MCF 10A (cell line): ENCODE results near the gene ADCY7. TPM values are rescaled to one million over a fixed set of nuclear protein-coding genes. Genes with fewer than 3 reads are reported as not detected.

ENCODE experiments used
- BruUV-seq: library from RNA; stranded (reverse); fragments of 400-500 nt; replicated peaks from 2 replicates; lab custom pipeline; 2021; lab: Mats Ljungman, UMichigan
- CTCF ChIA-PET: fragments of 300-600 bp; sonication (Branson Sonifier 250); formaldehyde crosslinking; extraction: SDS; loops from one replicate; lab custom pipeline; 2021; ENCODE audit warnings: antibody characterized with exemption, inconsistent platforms; lab: Yijun Ruan, JAX
- POLR2A ChIA-PET: fragments of 300-600, 350-650 bp; sonication (Branson Sonifier 250); formaldehyde crosslinking; extraction: SDS; loops from one replicate; lab custom pipeline; 2020; ENCODE audit warnings: antibody characterized with exemption, inconsistent platforms; lab: Yijun Ruan, JAX
- DNase-seq: peaks from one replicate; pipeline ENCODE4 v3.0.0-alpha.2; 2018; ENCODE audit not compliant: unreplicated experiment
- H3K27ac Mint-ChIP-seq: one replicate; pipeline ENCODE4 v1.8.0; 2022; ENCODE audit warnings: mild to moderate bottlenecking, low read depth, mixed read lengths; ENCODE audit not compliant: unreplicated experiment
- H3K27me3 Mint-ChIP-seq: one replicate; pipeline ENCODE4 v1.8.0; 2022; ENCODE audit warnings: mixed read lengths; ENCODE audit not compliant: insufficient read depth, unreplicated experiment
- H3K36me3 Mint-ChIP-seq: one replicate; pipeline ENCODE4 v1.8.0; 2022; ENCODE audit warnings: mild to moderate bottlenecking, moderate library complexity, mixed read lengths; ENCODE audit not compliant: insufficient read depth, unreplicated experiment
- H3K4me1 Mint-ChIP-seq: one replicate; pipeline ENCODE4 v1.8.0; 2022; ENCODE audit warnings: mixed read lengths; ENCODE audit not compliant: insufficient read depth, unreplicated experiment
- H3K4me3 Mint-ChIP-seq: one replicate; pipeline ENCODE4 v1.8.0; 2022; ENCODE audit warnings: mild to moderate bottlenecking, moderate library complexity, mixed read lengths; ENCODE audit not compliant: unreplicated experiment
- H3K9me3 Mint-ChIP-seq: one replicate; pipeline ENCODE4 v1.8.0; 2022; ENCODE audit warnings: mixed read lengths; ENCODE audit not compliant: unreplicated experiment
- CTCF ChIP-seq: fragments of 200-600 bp; IDR thresholded peaks from one replicate; pipeline ENCODE4 v1.8.0; 2022; ENCODE audit warnings: antibody characterized with exemption, mild to moderate bottlenecking; ENCODE audit not compliant: unreplicated experiment
- intact Hi-C: fragments of 100-400 bp; cut with micrococcal nuclease; formaldehyde crosslinking; loops from 2 replicates; pipeline ENCODE4 v1.14.1; 2022
- total RNA-seq: library from RNA; stranded (reverse); gene quantifications from 2 replicates; pipeline ENCODE4 v1.2.3, GENCODE V29; 2022

ADCY7 gene
- total RNA-seq, 1 experiment from 2014 or later = 32.9 TPM

- no peak overlapping the region for H3K27ac Mint-ChIP-seq
- no peak overlapping the region for H3K4me3 Mint-ChIP-seq
- peaks cover 9% of the 10 kb centered on the region for H3K4me1 Mint-ChIP-seq
- no peaks in the 10 kb centered on the region for H3K9me3 Mint-ChIP-seq
- no peak for TF ChIP-seq CTCF
- no TSS peak for BruUV-seq
- ChIA-PET POLR2A (no interaction called here), CTCF (interaction anchor here (0.6 to 0.9 kb wide), 2 partner anchors 124 to 199 kb away, joined by 3 to 4 read pairs; no protein-coding TSS in a partner anchor)
- intact Hi-C loops = no loop called here
- H3K27me3 Mint-ChIP-seq = no peaks in the 10 kb centered on the region
- DNase-seq = peak; percentile 35
- no peaks in the 10 kb centered on the region for H3K36me3 Mint-ChIP-seq
Measured at GRCh38 chr16:50244140-50244503, 22.2 kb upstream of the ADCY7 start.

GRCh38 chr16:50244504-50245416, 21.6 kb upstream of the ADCY7 start:
- peaks cover 5% of the 10 kb centered on the region for H3K36me3 Mint-ChIP-seq
- ChIA-PET CTCF (interaction anchor here (0.6 to 0.8 kb wide), 4 partner anchors 10 to 421 kb away, joined by 3 to 5 read pairs (median 4); no protein-coding TSS in a partner anchor), POLR2A (interaction anchor here (0.6 to 1.4 kb wide), 2 partner anchors 8 to 36 kb away, joined by 3 to 4 read pairs; no protein-coding TSS in a partner anchor)
- intact Hi-C loops = no loop called here
- no peak for TF ChIP-seq CTCF
- no peaks in the 10 kb centered on the region for H3K27me3 Mint-ChIP-seq
- peak; percentile 42 for DNase-seq
- H3K4me1 Mint-ChIP-seq = peaks cover 9% of the 10 kb centered on the region
- H3K9me3 Mint-ChIP-seq = no peaks in the 10 kb centered on the region
- BruUV-seq = TSS peak; percentile 51
- peak overlapping the region; percentile 72 for H3K4me3 Mint-ChIP-seq
- H3K27ac Mint-ChIP-seq = peak overlapping the region; percentile 85

GRCh38 chr16:50245417-50246298, 20.7 kb upstream of the ADCY7 start:
- Mint-ChIP-seq H3K4me1 (peaks cover 10% of the 10 kb centered on the region), H3K27me3 (no peaks in the 10 kb centered on the region), H3K27ac (peak overlapping the region; percentile 85), H3K4me3 (peak overlapping the region; percentile 72), H3K9me3 (no peaks in the 10 kb centered on the region), H3K36me3 (peaks cover 5% of the 10 kb centered on the region)
- peak; percentile 94 for DNase-seq
- ChIA-PET POLR2A (interaction anchor here (0.6 to 1.4 kb wide), 3 partner anchors 9 to 1987 kb away, joined by 3 to 4 read pairs (median 3); no protein-coding TSS in a partner anchor), CTCF (interaction anchor here (0.6 to 0.8 kb wide), 4 partner anchors 9 to 454 kb away, joined by 3 to 5 read pairs (median 3); no protein-coding TSS in a partner anchor)
- no TSS peak for BruUV-seq
- intact Hi-C loops = no loop called here
- TF ChIP-seq CTCF = peak; percentile 27
